SK-MEL-5 (cell line): ENCODE data around the gene OXT. TPM values are rescaled to one million over a fixed set of nuclear protein-coding genes. Genes with fewer than 3 reads are reported as not detected.

Experiments used
- DNase-seq: peaks from one replicate; pipeline ENCODE4 v3.0.0-alpha.2; 2016; ENCODE audit warnings: low read depth, low spot score
- in situ Hi-C: cut with HindIII; loops from 2 replicates; pipeline ENCODE4 v1.10.0; 2016; ENCODE audit warnings: low sequenced_read_pairs, high pct_unique_total_duplicates, low pct_unique_long_range_greater_than_20kb
- total RNA-seq: library from RNA; depleted of rRNA; stranded (reverse); fragments of >200 nt; shearing (Covaris generic); gene quantifications from 2 replicates; pipeline ENCODE4 v1.2.3, GENCODE V29; 2014; rRNA removed

Gene OXT
- total RNA-seq, 1 experiment from 2014 or later, result not detected

- in situ Hi-C loops, result no loop called here
- no peak for DNase-seq
These were observed 50.0 kb downstream of the OXT start for GRCh38 chr20:3121271-3121911.

Other genes with a start within 250 kb of the OXT start
- 17.2 and 22.6 TPM in 2 replicates for gene PCED1A, start 231.0 kb upstream of the OXT start, total RNA-seq
- gene VPS16, start 230.9 kb upstream of the OXT start, total RNA-seq, result 39.0 and 39.7 TPM in 2 replicates
- 35.2 and 45.5 TPM in 2 replicates for gene PTPRA, start 198.1 kb upstream of the OXT start, total RNA-seq
- not detected in 2 replicates for gene GNRH2, start 28.0 kb upstream of the OXT start, total RNA-seq
- 68.2 and 82.3 TPM in 2 replicates for gene MRPS26, start 25.6 kb upstream of the OXT start, total RNA-seq
- gene AVP, start 13.1 kb downstream of the OXT start, total RNA-seq, result not detected in 2 replicates
- gene FASTKD5, start 88.2 kb downstream of the OXT start, total RNA-seq, result 43.5 and 50.5 TPM in 2 replicates
- gene UBOX5, start 88.2 kb downstream of the OXT start, total RNA-seq, result 4.4 and 5.6 TPM in 2 replicates
- gene LZTS3, start 101.9 kb downstream of the OXT start, total RNA-seq, result 5.1 and 5.2 TPM in 2 replicates
- 85.3 and 85.5 TPM in 2 replicates for gene DDRGK1, start 133.1 kb downstream of the OXT start, total RNA-seq
- gene ITPA, start 137.9 kb downstream of the OXT start, total RNA-seq, result 158 and 187 TPM in 2 replicates
- 0.82 and 1.8 TPM in 2 replicates for gene SLC4A11, start 167.6 kb downstream of the OXT start, total RNA-seq